GM19324 (cell line): ENCODE results near the gene PYROXD2.

ENCODE experiments used
- ATAC-seq: cut with Tn5 transposase; IDR thresholded peaks from one replicate; pipeline ENCODE4 v1.9.1; 2021; ENCODE audit warnings: mild to moderate bottlenecking, moderate library complexity; ENCODE audit not compliant: unreplicated experiment, low FRiP score

The PYROXD2 gene

DNA sequence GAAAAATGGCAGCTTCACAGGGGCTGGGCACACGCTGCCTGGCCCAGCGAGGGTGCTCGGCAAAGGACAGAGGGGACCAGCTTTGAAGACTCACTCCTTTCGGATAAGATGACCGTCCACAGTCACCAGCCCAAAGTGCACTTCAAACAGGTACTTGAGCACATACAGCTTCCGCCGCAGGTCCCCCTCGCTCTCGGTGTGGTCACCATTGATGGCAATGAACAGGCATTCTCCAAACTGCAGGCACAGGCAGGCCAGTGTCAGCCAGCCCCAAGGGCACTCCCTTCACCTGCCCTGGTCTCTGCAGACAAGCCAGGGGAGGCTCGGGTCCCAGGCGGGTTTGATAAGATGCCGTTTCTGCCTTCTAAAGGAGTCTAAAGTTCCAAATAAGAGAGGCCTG, 20.2 kb upstream of the PYROXD2 start:
- ATAC-seq, result no peak

DNA sequence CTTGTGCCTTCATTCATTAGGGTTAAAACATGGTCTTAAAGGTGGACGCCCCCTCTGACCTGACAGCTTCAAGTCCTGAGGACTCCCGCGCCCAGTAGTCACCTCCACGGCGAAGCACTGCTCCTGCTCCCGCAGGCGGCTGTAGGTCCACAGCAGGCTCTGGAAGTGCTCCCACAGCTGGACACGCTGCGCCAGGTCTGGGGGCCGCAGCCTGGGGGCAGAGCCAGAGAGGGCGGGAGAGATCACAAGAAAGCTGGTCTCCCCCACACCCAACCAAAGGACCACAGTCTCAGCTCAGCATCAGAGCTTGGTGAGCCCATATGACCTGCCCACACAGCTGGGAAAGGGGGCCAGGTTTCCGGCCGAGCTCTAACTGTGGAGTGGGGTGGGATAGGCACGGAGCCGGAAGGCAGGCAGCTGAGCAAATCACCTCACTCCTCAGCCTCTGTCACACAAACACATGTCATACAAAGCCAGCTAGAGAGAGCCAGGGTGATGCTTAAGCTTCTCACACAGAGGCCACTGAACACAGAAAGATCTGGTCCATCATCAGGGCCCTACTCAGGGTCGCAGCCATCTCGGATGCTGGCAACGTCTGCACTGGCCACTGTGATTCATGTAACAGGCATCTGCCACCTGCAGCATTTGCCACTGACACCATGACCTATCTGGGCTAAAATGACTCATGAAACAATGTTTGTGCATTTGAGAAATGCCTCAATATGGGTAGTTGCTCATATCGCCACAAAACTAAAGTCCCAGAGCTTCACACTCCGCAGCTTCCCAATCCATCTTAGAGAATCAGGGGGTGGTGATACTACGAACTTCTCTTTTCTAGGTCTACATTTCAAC, 19.1 kb upstream of the PYROXD2 start:
- no peak for ATAC-seq

DNA sequence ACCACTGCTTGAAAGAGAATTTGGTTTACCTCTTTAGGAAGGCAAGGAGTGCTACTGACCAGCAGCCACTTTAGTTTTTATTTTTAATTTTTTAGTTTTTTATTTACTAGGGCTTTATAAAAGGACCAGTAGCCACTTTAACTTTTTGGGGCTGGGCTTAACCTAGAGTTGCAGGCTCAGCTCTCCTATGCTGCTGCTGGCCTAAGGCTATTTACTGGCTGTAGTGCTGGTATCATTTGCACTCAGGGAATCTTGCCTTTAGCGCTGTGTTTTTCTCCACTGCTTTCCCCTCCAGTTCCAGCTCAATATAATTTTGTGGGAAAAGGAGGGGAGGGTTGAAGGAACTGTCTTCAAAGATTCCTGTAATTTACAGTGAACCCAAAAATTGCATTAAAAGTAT, 18.4 kb upstream of the PYROXD2 start:
- ATAC-seq, result no peak

DNA sequence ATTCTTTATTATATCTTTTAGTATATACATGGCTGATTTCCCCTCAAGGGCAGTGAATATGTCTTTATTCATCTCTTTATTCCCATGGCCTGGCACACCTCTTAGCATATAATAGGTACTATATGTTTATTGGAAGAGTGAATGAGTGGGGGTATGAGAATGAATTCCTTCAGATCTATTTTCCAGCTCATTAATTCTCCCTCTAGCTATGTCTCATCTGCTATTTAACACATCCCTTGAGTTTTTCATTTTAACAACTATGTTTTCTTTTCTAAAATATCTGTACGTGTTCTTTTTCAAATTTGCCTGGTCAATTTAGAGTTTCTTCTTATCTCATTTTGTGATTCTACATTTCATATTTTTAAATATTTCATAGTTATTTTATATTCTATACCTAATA, 17.3 kb upstream of the PYROXD2 start:
- ATAC-seq, result no peak

DNA sequence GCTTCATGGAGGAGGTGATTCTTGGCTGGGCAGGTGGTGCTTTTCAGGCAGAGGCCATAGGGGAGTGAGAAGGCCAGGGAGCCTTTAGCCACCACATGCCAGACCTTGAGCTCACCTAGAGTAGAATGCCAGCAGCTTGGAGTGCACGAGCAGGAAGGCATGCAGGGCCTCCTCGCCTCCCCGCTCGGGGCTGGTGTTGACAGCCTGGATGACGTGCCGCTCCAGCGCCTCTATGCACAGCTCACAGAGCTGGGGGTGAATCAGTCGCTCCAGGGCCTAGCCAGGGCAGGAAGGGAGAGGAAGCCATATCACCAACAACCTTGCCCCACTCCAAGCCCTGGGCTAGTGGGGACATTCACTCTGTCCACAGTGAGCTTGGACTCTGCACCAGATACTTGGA, 16.0 kb upstream of the PYROXD2 start:
- no peak for ATAC-seq

DNA sequence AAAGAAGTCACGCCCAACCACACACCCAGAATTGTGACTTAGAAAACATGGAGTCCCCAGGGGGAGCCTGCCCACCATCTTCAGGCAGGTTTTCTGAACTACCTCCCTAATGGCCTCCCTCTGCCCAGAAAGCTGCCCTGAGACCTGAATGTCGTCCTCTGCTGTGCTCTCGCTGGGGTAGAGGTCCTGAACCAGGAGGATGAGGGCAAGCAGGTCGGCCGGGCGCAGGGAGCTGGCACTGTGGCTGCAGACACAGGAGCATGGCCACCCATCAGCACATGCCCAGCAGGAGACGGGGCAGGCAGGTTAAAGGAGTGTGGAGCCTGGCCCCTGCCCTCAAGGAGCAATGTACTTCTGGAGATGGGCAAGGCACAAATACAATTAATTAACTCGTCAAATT, 15.4 kb upstream of the PYROXD2 start:
- no peak for ATAC-seq

DNA sequence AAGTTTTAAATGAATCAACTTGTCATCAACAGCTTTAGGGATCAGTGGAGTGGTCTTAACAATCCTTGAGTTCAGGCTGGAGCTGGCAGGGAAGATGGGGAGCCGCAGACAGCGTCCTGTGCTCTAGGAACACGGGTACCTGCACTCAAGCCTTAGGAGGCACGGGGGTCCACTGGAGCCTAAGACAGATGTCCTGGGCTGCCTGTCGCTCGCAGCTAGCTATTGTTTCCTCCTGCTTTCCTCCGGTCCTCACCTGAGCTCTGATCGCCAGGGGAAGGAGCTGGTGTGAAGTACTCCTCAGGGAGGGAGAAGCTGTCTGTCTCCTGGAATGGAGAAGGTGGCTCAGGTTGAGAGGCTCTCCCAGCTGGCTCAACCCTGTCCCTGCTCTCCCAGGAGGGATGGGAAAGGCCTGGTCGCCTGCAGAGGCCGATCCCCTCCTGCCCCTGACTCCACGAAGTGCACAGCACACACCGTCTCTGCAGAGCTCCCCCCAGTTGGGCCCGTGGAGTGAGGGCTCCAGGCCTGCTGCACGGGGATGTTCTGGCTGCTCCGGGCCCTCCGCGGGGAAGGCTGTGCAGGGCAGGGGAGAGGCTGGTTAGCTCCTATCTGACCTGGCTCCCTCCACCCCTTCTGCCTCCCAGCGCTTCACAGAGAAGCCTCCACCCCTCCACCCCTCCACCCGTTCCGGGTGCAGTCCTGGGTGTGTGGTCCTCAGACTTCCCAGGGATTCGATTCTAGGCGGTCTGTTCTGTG, 14.5 kb upstream of the PYROXD2 start:
- ATAC-seq, result no peak

DNA sequence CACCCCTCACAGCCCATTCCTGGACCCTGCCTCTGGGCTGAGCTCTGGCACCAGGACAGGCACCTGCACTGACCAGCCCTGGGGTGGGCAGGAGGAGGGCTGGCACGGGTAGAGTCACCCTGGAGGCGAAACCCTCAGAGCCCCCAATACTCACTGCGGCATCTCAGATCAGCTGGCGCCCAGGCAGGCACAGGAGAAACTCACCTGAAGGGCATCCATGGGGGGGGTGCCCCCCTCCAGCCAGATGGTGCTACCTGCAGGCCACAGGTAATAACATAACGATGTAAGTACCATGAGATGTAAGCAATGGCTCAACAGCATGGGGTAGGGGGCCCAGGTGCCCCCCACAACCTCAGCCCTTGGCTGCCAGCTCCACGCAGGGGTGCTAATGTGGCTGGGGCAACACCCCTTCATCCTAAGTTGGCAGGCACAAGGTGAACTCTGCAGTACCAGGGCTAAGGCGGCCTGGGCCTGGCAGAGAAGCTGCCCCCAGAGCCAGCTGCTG, 12.1 kb upstream of the PYROXD2 start:
- no peak for ATAC-seq

DNA sequence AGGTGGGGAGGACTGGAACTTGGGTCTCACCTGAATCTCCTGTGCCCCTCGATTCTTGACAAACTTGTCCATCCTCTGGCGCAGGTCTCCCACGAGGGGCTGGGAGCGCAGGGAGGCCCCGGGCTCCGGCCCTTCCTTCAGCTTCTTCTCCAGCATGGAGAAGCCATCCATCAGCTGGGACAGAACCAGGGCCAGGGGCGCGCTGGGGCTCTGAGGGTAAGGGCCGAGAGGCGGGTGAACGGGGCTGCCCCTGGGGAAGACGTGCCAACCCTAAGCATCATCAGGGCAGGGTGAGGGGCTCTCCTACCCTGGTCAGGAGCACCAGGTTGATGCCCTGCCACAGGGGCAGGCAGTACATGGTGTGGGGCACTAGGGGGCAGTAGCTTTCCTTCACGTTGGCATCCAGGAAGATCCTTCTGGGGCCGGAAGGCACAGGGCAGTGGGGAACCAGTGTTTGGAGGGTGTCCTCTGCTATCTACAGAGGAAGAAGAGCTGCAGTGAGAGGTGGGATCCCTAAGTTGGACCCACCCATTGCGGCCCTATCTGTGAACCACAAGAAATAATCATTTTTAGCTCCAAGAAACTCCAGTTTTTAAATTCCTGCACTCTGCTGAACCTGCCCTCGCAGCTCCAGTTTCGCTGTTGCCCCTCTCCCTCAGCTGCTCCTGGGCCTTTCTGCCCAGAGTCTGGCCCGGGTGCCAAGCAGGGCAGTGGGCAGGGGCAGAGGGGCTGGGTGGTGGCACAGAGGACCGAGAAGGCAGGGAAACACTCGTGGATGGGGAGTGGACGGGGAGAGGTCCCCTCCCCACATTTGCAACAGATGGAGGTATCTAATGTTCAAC, 10.8 kb upstream of the PYROXD2 start:
- ATAC-seq, result no peak

DNA sequence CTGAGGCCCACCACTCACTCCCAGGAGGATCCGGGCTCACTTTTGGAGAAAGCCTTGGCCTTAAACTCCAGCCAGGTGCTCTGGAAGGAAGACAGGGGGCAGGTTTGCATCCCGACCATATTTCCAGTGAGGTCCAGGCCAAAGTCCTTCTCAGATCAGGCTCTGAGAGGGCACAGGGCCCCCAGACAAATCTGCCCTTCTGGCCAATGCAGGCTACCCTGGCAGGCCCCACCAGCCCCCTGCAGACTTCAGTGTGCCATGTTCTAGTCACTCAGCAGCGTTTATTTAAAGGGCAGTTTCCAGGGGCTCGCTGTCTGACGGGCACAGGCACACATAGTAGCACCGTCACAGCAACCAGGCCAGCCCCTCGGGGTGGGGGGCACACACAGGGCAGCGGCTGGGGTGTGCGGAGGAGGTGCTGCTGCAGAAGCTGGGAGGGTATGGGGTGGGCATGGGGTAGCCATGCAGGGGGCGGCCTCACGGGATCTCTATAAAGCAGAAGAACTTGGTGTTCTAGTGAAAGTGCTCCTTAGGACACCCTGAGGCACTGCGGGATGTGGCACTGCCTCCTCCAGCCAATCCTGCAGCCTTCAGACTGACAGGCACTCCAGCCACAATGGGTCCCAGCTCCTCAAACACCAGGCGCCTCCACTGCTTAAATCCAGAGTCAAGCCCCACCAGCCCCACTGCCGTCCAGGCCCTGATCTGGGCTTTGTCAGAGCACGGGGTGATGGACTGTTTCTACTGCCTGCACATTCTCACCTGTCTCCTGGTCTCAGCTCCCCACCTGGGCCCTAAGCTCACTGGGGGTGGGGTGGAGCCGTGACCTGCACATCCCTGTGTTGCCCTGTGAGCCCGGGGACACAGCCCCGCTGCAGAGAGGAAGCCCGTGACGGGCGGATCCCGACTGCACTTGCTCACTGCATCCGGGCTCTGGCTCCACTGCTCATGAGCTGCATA, 9.6 kb upstream of the PYROXD2 start:
- ATAC-seq, result no peak

DNA sequence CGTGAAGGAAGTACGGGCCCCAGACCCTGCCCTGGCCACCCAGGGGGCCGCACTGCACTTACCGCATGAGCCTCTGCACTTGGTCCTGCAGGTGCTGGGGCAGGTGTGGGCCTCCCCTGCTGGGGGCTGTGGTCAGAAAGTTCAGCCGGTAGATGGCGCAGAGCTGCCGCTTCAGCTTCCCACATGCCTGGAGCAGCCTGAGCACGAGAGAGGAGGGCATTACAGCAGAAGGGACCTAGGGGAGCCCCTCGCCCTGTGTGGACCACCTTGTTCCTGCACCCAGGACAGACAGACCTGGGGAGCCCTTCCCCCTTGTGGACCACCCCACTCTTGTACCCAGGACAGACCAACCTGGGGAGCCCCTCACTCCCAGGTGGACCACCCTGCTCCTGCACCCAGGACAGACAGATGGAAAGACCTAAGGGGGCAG, 8.7 kb upstream of the PYROXD2 start:
- no peak for ATAC-seq

DNA sequence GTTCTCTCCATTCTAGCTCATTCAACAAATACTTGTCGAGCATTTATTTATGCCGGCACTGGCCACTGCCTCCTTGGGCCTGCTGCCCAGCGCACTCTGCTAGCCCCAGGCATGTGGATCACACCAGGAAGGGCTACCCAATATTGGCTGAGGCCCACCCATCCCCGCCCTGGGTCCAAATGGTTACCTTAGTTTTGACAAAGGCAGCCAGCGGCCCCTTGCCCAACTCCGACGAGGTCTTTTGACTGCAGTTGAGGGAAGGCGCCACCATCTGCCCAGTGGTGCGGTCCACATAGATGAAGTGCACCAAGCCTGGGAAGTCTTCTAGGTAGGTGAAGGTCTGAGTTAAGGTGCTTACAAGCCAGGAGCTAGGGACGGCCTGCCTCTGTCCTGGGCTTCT, 7.2 kb upstream of the PYROXD2 start:
- ATAC-seq, result no peak

DNA sequence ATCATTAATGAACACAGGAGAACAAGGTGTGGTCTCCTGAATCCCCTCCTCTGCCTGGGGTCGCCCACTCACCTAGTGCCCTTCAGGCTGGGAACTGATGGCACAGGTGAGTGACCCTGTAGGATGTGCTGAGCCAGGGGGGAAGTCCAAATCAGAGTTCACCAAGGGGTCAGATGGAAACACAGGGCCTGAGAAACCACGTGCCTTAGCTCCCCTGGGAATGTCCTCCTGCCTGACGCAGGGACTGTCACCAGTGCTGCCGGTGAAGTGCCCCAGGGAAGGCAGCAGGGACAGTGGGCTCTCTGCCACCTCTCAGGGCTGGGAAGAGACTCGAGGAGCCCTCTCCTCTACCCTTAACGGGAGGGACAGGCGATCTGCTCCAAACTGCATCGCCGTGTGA, 5.8 kb upstream of the PYROXD2 start:
- no peak for ATAC-seq

DNA sequence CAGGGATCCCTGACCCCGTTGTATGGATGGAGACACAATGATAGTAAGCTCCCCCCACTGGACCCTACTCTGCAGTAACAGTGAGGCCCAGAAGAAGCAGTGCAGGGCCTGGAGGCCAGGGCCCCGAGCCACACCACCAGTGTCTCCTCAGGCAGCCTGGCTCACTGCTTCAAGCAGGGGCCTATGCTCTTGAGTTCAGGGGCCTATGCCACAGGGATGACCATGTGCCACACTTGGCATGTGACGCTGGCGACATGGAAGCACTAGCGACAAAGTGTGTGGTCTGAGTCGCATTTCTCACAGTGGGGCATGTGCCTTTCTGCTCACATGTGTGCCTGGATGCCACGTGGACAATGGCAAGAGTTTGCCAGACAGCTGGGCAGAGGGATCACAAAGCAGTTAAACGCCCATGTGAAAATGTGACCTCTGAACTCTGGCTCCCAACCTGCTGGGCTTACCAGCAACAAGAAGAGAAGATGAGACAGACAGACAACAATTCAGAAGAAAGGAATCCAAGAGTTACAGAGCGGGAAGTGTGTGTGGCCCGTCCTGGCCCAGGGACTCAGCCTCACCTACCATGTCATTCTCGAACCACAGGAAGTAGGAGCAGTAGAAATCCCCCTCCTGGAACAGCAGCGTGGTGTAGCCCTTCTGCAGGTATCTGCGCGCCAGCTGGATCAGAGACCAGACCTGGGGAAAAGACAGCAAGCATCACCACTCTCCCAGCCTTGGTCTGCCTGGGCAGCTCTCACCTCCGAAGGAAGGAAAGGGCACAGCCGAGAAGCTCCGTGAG, 4.7 kb upstream of the PYROXD2 start:
- ATAC-seq, result no peak

DNA sequence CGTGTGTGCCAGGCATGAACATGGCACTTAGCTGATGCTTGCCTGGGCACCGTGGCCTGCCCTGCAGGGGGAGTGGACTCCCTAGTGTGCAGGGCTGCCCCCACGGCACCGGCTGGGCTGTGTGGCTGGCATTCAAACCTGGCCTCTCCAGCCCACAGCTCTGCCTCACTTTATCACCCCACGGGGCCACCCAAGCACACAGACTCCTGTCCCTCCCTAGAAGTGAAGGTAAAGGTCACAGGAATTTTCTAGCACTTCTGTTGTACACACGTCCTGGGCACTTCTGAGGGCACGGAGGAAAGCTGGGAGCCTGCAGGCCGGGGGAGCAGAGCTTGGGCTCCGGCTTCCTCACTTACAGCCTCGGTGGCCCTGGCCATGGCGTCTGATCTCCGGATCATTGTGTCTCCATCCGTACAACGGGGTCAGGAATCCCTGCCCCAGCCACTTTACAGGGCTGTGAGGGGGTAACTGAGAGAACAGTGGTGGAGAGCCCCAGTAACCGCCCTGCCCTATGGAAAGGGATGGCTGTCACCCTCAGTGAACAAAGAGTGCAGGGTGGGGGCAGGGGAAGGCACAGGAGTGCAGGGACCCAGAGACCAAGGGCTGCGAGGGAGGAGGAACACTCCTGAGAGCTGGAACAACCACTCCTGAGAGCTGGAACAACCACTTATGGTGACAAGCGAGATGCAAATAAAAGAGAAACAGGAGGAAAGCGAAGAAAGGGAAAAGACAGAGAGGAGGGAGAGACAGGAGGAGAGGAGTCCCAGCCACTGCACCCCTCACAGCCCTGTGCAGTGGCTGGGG, 3.9 kb upstream of the PYROXD2 start:
- ATAC-seq, result no peak

DNA sequence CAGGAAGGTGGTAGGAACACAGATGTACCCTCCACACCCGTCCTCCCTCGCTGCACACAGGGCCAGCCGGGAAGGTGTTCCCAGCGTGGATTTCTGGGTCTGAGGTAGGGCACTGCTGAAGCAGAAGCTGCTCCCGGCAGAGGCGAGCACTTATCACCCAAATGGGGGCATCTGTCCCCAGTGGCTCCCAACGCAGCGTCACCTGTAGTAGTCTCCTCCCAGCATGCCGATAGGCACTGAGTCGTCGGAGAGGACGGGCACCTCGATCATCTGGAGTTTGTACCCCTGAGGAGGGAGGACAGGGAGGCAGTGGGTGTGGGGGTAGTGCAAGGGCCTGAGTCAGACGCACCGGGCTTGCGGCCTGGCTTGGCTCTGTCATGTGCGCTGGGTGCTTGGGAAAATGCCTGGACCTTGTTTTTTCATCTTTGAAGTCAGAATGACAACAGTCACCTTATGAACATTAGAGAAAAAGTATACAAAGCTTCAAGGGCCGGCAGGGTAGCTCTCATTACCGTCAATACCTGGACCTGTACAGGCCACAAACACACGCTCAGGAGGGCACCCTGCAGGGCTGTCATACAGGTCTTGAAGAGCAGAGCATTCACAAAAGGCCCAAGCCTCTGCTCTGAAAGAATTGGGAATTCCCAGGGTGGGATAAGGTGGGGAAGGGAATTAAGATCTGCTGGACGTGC, 3.1 kb upstream of the PYROXD2 start:
- ATAC-seq, result no peak

DNA sequence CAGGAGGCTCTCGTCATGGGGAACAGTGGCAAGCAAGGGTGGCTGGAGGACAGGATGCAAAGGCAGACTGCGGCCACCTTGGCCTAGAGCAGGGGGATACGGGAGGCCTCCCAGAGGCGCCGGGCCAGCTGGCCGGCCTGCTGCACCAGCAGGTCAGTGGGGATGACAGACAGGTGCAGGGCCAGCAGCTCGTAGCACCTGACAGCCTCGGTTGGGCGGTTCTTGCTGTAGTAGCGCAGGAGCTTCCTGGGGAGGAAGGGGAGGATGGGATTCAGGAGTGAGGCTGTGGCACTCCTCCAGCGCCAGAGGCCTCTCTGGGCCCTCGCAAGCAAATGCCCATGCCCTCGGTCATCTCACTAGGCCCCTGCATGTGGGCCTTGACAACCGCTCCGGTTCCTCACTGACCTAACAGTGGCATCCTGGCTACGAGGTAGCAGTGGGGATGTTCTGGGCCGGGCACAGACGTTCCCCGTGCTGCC, 2.5 kb upstream of the PYROXD2 start:
- no peak for ATAC-seq
